Natural killer cell (primary cell): ENCODE measurements around the gene MAP2K2. TPM values are rescaled to one million over a fixed set of nuclear protein-coding genes. Genes with fewer than 3 reads are reported as not detected.

ENCODE experiments used
- ATAC-seq, 3 donors: fragments of 150-1000 bp in 2 of 3; fragments of 200-7000 bp in 1 of 3; cut with Tn5 transposase; 1 replicate in 1 of 3; 2 replicates in 2 of 3; pipeline ENCODE4 v1.10.0; 2021; ENCODE audit warnings: mild to moderate bottlenecking in 2 of 3, moderate library complexity in 2 of 3
- DNase-seq, 2 donors: peaks; one replicate each; pipeline versions ENCODE4 v3.0.0 to v3.0.0-alpha.2; 2013 to 2021; ENCODE audit warnings: mixed read lengths in 1 of 2
- H3K27ac ChIP-seq: one replicate; pipeline ENCODE4 v1.5.1; 2013; ENCODE audit warnings: mild to moderate bottlenecking, low read length
- H3K27me3 ChIP-seq: one replicate; pipeline ENCODE4 v1.6.1; 2013; ENCODE audit warnings: low read length; ENCODE audit not compliant: control insufficient read depth, insufficient read depth
- H3K36me3 ChIP-seq: one replicate; pipeline ENCODE4 v1.6.1; 2013; ENCODE audit warnings: low read length; ENCODE audit not compliant: control insufficient read depth, insufficient read depth
- H3K4me1 ChIP-seq: one replicate; pipeline ENCODE4 v1.6.1; 2013; ENCODE audit warnings: low read length; ENCODE audit not compliant: control insufficient read depth, insufficient read depth
- H3K4me3 ChIP-seq: one replicate; pipeline ENCODE4 v1.5.1; 2013; ENCODE audit warnings: low read length
- H3K9me3 ChIP-seq: one replicate; pipeline ENCODE4 v1.6.1; 2013; ENCODE audit warnings: low read length; ENCODE audit not compliant: control insufficient read depth, insufficient read depth
- H3K27ac Mint-ChIP-seq, 2 donors: one replicate each; pipeline ENCODE4 v1.8.0; 2022; ENCODE audit warnings: mild to moderate bottlenecking in 2 of 2, mixed read lengths in 2 of 2, moderate library complexity in 1 of 2
- H3K27me3 Mint-ChIP-seq, 2 donors: one replicate each; pipeline ENCODE4 v1.8.0; 2022; ENCODE audit warnings: low read depth in 2 of 2, mixed read lengths in 2 of 2
- H3K36me3 Mint-ChIP-seq: one replicate; pipeline ENCODE4 v1.8.0; 2022; ENCODE audit warnings: mixed read lengths
- H3K4me1 Mint-ChIP-seq, 2 donors: one replicate each; pipeline ENCODE4 v1.8.0; 2022; ENCODE audit warnings: mixed read lengths in 2 of 2
- H3K4me3 Mint-ChIP-seq: one replicate; pipeline ENCODE4 v1.8.0; 2022; ENCODE audit warnings: mild to moderate bottlenecking, moderate library complexity, mixed read lengths
- H3K9me3 Mint-ChIP-seq, 2 donors: one replicate each; pipeline ENCODE4 v1.8.0; 2022; ENCODE audit warnings: mixed read lengths in 2 of 2
- WGBS: methylation state at CpG from one replicate; pipeline ENCODE4 v1.1.7; 2013; ENCODE audit warnings: missing lambda C conversion rate; ENCODE audit not compliant: insufficient coverage; 5-methylcytosine and 5-hydroxymethylcytosine counted together
- intact Hi-C: fragments of 100-400 bp; cut with micrococcal nuclease; formaldehyde crosslinking; loops from one replicate; pipeline ENCODE4 v1.14.2; 2022
- total RNA-seq, 4 donors: library from RNA; stranded (reverse); fragments of 120-200 nt in 1 of 4; gene quantifications; one replicate each; pipeline versions ENCODE4 v1.2.3 to v1.2.4, GENCODE V29; 2013 to 2022
- TF ChIP-seq, protein P1 (sequence below): fragments of 200-600 bp; IDR thresholded peaks from one replicate; pipeline ENCODE4 v1.8.0; 2022; ENCODE audit warnings: antibody characterized with exemption

Gene MAP2K2
- total RNA-seq, 3 donors from 2014 or later (not counting 1 experiment from before 2014, with no cell fraction given) = 137 to 154 (median 152) TPM

DNA sequence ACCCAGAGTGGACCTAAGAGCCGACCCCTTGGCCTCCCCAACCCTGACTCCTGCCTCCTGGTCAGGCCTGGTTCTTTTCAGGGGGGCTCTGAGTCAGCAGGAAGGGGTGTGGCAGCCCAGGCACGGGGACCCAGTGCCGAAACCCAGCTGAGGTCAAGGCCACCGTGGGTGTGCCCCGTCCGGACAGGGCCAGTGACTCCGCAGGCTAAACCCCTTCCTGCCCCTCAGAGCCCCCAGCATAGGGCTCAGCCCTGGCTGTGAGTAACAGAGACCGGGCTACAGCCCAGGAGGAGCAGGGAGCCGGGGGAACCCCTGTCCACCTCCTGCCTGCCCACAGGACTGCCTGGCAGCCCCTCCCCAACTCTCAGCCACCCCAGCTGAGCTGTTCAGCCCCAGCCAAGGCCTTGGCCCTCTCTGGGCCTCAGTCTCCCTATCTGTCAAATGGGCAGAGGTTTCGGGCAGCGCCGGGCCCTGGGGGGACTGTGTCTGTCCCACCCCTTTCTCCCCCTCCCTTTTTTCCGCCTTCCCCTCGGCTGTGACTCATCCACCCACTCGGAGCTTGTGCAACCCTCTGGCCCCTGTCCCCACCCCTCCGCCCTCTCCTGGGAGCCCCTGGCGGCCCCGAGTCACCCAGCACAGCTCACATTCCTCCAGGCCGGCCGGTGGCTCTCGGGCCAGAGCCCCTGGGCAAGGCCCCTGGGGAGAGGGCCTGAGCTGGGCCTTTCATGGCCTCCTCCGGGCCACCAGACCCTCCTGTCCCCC is 65.8 kb downstream of the MAP2K2 start:
- H3K9me3 Mint-ChIP-seq = no peaks in the 10 kb centered on the region

DNA sequence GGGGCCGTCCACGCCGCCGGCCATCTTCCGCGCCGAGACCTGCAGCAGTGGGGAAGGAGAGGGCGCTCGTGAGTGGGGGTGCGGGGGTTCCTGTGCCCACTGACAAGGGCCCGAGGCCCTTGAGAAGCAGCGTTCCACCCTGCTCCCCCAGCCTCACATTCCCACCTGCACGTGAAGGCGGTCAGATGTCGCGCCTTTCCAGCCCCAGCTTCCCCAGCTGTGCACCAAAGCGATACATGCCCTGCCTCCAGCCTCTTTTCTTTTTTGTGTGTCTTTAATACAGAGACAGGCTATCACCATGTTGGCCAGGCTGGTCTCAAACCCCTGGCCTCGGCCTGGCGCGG is 68.7 kb downstream of the MAP2K2 start:
- no peaks in the 10 kb centered on the region for H3K9me3 ChIP-seq
- H3K9me3 Mint-ChIP-seq = no peaks in the 10 kb centered on the region
- peaks cover 7% of the 10 kb centered on the region for H3K36me3 Mint-ChIP-seq
- peaks cover 72% of the 10 kb centered on the region for H3K4me1 ChIP-seq
- H3K4me1 Mint-ChIP-seq = peaks cover 25 to 67% of the 10 kb centered on the region in 2 donors
- no peaks in the 10 kb centered on the region for H3K27me3 ChIP-seq
- no peaks in the 10 kb centered on the region for H3K27me3 Mint-ChIP-seq
- peaks cover 32% of the 10 kb centered on the region for H3K36me3 ChIP-seq
- no peak overlapping the region for H3K27ac ChIP-seq
- 96% methylated on average over 20 of the region's 20 CpGs for WGBS
- ATAC-seq = no peak
- H3K4me3 ChIP-seq = no peak overlapping the region
- TF ChIP-seq, protein P1, sequence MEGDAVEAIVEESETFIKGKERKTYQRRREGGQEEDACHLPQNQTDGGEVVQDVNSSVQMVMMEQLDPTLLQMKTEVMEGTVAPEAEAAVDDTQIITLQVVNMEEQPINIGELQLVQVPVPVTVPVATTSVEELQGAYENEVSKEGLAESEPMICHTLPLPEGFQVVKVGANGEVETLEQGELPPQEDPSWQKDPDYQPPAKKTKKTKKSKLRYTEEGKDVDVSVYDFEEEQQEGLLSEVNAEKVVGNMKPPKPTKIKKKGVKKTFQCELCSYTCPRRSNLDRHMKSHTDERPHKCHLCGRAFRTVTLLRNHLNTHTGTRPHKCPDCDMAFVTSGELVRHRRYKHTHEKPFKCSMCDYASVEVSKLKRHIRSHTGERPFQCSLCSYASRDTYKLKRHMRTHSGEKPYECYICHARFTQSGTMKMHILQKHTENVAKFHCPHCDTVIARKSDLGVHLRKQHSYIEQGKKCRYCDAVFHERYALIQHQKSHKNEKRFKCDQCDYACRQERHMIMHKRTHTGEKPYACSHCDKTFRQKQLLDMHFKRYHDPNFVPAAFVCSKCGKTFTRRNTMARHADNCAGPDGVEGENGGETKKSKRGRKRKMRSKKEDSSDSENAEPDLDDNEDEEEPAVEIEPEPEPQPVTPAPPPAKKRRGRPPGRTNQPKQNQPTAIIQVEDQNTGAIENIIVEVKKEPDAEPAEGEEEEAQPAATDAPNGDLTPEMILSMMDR = no peak
- peak overlapping the region in 1 of 2 donors; percentile 96 for H3K27ac Mint-ChIP-seq
- no peak for DNase-seq
- intact Hi-C loops = no loop called here
- peak overlapping the region; percentile 50 for H3K4me3 Mint-ChIP-seq

More for the DNA sequence above, 65.8 kb downstream of the MAP2K2 start:
- Histone ChIP-seq H3K9me3 (no peaks in the 10 kb centered on the region), H3K4me1 (peaks cover 75% of the 10 kb centered on the region), H3K36me3 (peaks cover 25% of the 10 kb centered on the region), H3K27me3 (no peaks in the 10 kb centered on the region), H3K4me3 (peak overlapping the region; percentile 30), H3K27ac (peak overlapping the region; percentile 97)
- 29% methylated on average over 22 of the region's 22 CpGs for WGBS
- Mint-ChIP-seq H3K4me3 (peak overlapping the region; percentile 55), H3K36me3 (peaks cover 6% of the 10 kb centered on the region), H3K27ac (peak overlapping the region; percentile 91 to 96), H3K27me3 (no peaks in the 10 kb centered on the region), H3K4me1 (peaks cover 11 to 58% of the 10 kb centered on the region in 2 donors)
- ATAC-seq = peak; percentile 47 to 73 (median 51)
- peak; percentile 67 to 74 for DNase-seq
- TF ChIP-seq, protein P1 = no peak
- intact Hi-C loops = loop anchor here (2.0 kb wide), 1 partner anchor 51 kb away; no protein-coding TSS in a partner anchor

DNA sequence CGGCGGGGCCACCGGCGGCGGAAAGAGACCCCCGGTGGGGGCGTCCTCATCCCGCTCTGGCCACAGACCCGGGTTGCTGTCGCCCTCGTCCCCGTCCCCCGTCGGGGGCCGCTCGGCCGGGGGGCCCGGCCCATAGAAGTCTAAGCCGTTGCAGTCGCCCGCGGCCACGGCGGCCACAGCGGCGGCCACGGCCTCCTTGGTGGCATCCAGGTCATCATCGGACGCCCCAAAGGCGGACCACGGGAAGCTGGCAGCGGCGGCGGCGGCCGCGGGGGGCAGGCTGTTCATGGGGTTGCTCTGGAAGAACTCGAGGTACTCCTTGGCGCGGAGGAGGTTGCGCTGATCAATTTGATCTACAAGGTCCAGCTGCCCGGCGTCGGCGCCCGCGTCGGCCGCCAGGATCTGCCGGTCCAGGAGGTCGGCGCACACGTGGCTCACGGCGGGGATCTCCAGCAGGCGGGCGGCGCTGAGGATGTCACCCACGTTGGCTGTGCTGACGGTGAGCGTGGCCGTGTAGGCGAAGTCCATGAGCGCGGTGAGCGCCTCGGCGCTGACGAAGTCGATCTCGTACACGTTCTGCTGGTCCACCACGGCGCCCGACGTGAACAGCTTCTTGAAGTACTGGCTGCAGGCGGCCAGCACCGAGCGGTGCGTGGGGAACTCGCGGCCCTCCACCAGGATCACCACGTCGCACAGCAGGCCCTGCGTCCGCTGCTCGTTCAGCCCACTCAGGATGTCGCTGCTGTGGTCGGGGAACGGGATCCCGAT is 69.3 kb downstream of the MAP2K2 start:
- no peaks in the 10 kb centered on the region for H3K27me3 ChIP-seq
- no peak for ATAC-seq
- peaks cover 7% of the 10 kb centered on the region for H3K36me3 Mint-ChIP-seq
- H3K4me1 Mint-ChIP-seq = peaks cover 30 to 68% of the 10 kb centered on the region in 2 donors
- H3K4me1 ChIP-seq = peaks cover 69% of the 10 kb centered on the region
- no peaks in the 10 kb centered on the region for H3K27me3 Mint-ChIP-seq
- no peak overlapping the region for H3K27ac ChIP-seq
- intact Hi-C loops = no loop called here
- no peak overlapping the region for H3K4me3 ChIP-seq
- H3K36me3 ChIP-seq = peaks cover 35% of the 10 kb centered on the region
- peak in 1 of 2 donors; percentile 10 for DNase-seq
- no peaks in the 10 kb centered on the region for H3K9me3 ChIP-seq
- H3K4me3 Mint-ChIP-seq = no peak overlapping the region
- H3K9me3 Mint-ChIP-seq = no peaks in the 10 kb centered on the region
- H3K27ac Mint-ChIP-seq = no peak overlapping the region
- TF ChIP-seq, protein P1 = no peak
- 97% methylated on average over 91 of the region's 91 CpGs for WGBS
